ENCODE measurements around the gene ARID2.

The ARID2 gene

DNA sequence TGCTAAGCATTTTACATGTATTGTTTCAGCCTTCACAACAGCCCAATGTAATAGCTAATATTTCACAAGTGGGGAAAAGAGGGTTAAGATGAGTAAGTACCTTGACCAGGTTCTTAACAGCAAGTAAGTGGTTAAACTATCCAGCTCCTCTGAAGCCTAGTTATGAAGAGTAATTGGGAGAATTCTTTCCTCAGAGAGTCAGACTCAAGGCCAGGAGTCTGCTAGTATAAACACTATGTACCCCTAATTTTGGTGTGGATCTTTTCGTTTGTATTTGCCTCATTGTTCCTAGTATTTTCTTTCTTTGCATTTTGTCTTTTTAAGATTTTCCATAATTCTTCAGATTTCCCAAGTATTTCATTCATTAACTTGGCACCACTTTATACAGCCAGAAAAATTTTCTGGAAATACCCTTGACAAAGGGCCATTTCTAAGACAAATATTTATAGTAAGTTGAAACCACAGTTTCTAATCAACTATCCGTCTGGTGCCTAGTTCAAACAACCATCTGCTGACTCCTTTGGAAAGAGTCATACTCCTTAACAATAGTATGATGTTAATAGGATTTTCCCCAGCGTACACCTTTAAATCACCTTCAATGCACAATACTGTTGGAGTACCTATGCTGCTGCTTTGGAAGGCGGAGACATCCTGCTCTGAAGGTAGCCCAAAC, 179.7 kb downstream of the ARID2 start:
- ChIA-PET CTCF (interaction anchor here (0.6 to 0.7 kb wide), 2 partner anchors 15 to 764 kb away, joined by 3 read pairs; no protein-coding TSS in a partner anchor), POLR2A (no interaction called here)
- H3K4me3 ChIP-seq (ENCODE audit: low read depth, low read length) = no peak overlapping the region
- H3K36me3 ChIP-seq (ENCODE audit: control insufficient read depth in 2 of 2, insufficient read depth in 1 of 2, low read length in 2 of 2) = peaks cover 10 to 15% of the 10 kb centered on the region in 2 experiments
- TF ChIP-seq ZNF146 (tag by site-specific recombination; IDR thresholded peaks at IDR 0.05) = no peak
- TF ChIP-seq ZNF423 (tag by site-specific recombination; IDR thresholded peaks at IDR 0.05) = no peak
- no peak for TF ChIP-seq ZNF391 (tag by site-specific recombination; IDR thresholded peaks at IDR 0.05; ENCODE audit: borderline replicate concordance, low read depth)
- TF ChIP-seq ZNF571 (tag by site-specific recombination; IDR thresholded peaks at IDR 0.05) = no peak
- no peak for TF ChIP-seq GFI1B (tag by site-specific recombination; IDR thresholded peaks at IDR 0.05)
- TF ChIP-seq, protein P1, sequence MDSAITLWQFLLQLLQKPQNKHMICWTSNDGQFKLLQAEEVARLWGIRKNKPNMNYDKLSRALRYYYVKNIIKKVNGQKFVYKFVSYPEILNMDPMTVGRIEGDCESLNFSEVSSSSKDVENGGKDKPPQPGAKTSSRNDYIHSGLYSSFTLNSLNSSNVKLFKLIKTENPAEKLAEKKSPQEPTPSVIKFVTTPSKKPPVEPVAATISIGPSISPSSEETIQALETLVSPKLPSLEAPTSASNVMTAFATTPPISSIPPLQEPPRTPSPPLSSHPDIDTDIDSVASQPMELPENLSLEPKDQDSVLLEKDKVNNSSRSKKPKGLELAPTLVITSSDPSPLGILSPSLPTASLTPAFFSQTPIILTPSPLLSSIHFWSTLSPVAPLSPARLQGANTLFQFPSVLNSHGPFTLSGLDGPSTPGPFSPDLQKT (IDR thresholded peaks at IDR 0.05; ENCODE audit: borderline replicate concordance, low read depth, low read length) = no peak
- no peak for TF ChIP-seq ZNF292 (tag by site-specific recombination; IDR thresholded peaks at IDR 0.05; ENCODE audit: borderline replicate concordance, low read depth)
- TF ChIP-seq ZNF768 (tag by site-specific recombination; IDR thresholded peaks at IDR 0.05) = no peak
- TF ChIP-seq GLIS2 (tag by site-specific recombination; IDR thresholded peaks at IDR 0.05) = no peak
- no peak for TF ChIP-seq ZNF707 (tag by site-specific recombination; IDR thresholded peaks at IDR 0.05)
- TF ChIP-seq ZNF23 (tag by site-specific recombination; IDR thresholded peaks at IDR 0.05; ENCODE audit: borderline replicate concordance) = no peak
- H3K4me1 ChIP-seq (ENCODE audit: control insufficient read depth, insufficient read depth, low read length) = peaks cover 4% of the 10 kb centered on the region; the same call in 1 of the 2 replicates
- H3K27ac ChIP-seq (ENCODE audit: extremely low read depth, low read depth, low read length) = no peak overlapping the region
- H3K9me3 ChIP-seq (ENCODE audit: control insufficient read depth, insufficient read depth, low read depth, low read length) = no peaks in the 10 kb centered on the region

DNA sequence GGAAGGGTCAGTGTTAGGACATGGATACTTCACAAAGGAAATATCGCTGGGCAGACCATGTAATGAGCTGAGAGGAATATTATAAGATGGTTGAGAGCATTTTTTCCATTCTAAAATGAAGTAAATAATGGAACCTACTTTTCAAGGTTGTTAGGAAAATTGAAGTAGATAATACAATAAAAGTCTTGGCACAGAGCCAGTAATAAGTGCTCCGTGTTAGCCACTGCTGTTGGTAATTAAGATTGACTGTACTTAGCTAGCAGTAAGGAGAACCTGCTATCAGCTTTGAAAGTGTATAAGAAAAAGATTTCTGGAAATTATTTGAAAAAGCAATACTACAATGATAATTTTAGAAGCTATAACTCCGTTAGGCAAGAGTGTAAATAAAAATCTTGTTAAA, 183.3 kb downstream of the ARID2 start:
- H3K27ac ChIP-seq (ENCODE audit: extremely low read depth, low read depth, low read length) = no peak overlapping the region
- H3K36me3 ChIP-seq (ENCODE audit: control insufficient read depth in 2 of 2, insufficient read depth in 1 of 2, low read length in 2 of 2) = peaks cover 5 to 6% of the 10 kb centered on the region in 2 experiments
- H3K4me3 ChIP-seq (ENCODE audit: low read depth, low read length) = no peak overlapping the region
- H3K9me3 ChIP-seq (ENCODE audit: control insufficient read depth, insufficient read depth, low read depth, low read length) = no peaks in the 10 kb centered on the region
- ChIA-PET POLR2A (no interaction called here), CTCF (interaction anchor here (0.9 to 1.5 kb wide), 2 partner anchors 19 to 644 kb away, joined by 3 to 4 read pairs; no protein-coding TSS in a partner anchor)
- H3K4me1 ChIP-seq (ENCODE audit: control insufficient read depth, insufficient read depth, low read length) = peaks cover 4% of the 10 kb centered on the region; the same call in 1 of the 2 replicates
- TF ChIP-seq, protein P2, sequence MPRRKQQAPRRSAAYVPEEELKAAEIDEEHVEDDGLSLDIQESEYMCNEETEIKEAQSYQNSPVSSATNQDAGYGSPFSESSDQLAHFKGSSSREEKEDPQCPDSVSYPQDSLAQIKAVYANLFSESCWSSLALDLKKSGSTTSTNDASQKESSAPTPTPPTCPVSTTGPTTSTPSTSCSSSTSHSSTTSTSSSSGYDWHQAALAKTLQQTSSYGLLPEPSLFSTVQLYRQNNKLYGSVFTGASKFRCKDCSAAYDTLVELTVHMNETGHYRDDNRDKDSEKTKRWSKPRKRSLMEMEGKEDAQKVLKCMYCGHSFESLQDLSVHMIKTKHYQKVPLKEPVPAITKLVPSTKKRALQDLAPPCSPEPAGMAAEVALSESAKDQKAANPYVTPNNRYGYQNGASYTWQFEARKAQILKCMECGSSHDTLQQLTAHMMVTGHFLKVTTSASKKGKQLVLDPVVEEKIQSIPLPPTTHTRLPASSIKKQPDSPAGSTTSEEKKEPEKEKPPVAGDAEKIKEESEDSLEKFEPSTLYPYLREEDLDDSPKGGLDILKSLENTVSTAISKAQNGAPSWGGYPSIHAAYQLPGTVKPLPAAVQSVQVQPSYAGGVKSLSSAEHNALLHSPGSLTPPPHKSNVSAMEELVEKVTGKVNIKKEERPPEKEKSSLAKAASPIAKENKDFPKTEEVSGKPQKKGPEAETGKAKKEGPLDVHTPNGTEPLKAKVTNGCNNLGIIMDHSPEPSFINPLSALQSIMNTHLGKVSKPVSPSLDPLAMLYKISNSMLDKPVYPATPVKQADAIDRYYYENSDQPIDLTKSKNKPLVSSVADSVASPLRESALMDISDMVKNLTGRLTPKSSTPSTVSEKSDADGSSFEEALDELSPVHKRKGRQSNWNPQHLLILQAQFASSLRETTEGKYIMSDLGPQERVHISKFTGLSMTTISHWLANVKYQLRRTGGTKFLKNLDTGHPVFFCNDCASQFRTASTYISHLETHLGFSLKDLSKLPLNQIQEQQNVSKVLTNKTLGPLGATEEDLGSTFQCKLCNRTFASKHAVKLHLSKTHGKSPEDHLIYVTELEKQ (tag by site-specific recombination; IDR thresholded peaks at IDR 0.05; ENCODE audit: borderline replicate concordance) = no peak
- TF ChIP-seq ZNF184 (tag by site-specific recombination; IDR thresholded peaks at IDR 0.05) (peak; percentile 92), ZNF76 (tag by site-specific recombination; IDR thresholded peaks at IDR 0.05; ENCODE audit: borderline replicate concordance, low read depth) (no peak), HOXD13 (CRISPR knock-in tag; IDR thresholded peaks at IDR 0.05; ENCODE audit: borderline replicate concordance) (no peak), TCF7L2 (IDR thresholded peaks at IDR 0.05; ENCODE audit: borderline replicate concordance, low read depth, low read length) (no peak), ZNF133 (tag by site-specific recombination; IDR thresholded peaks at IDR 0.05) (no peak), ZNF776 (tag by site-specific recombination; IDR thresholded peaks at IDR 0.05; ENCODE audit: borderline replicate concordance) (no peak), ZBTB8A (tag by site-specific recombination; IDR thresholded peaks at IDR 0.05) (no peak), ZNF341 (tag by site-specific recombination; IDR thresholded peaks at IDR 0.05; ENCODE audit: low read depth) (no peak)
- TF ChIP-seq, protein P3, sequence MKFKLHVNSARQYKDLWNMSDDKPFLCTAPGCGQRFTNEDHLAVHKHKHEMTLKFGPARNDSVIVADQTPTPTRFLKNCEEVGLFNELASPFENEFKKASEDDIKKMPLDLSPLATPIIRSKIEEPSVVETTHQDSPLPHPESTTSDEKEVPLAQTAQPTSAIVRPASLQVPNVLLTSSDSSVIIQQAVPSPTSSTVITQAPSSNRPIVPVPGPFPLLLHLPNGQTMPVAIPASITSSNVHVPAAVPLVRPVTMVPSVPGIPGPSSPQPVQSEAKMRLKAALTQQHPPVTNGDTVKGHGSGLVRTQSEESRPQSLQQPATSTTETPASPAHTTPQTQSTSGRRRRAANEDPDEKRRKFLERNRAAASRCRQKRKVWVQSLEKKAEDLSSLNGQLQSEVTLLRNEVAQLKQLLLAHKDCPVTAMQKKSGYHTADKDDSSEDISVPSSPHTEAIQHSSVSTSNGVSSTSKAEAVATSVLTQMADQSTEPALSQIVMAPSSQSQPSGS (tag by site-specific recombination; IDR thresholded peaks at IDR 0.05; ENCODE audit: low read depth) = no peak
- TF ChIP-seq, protein P4, sequence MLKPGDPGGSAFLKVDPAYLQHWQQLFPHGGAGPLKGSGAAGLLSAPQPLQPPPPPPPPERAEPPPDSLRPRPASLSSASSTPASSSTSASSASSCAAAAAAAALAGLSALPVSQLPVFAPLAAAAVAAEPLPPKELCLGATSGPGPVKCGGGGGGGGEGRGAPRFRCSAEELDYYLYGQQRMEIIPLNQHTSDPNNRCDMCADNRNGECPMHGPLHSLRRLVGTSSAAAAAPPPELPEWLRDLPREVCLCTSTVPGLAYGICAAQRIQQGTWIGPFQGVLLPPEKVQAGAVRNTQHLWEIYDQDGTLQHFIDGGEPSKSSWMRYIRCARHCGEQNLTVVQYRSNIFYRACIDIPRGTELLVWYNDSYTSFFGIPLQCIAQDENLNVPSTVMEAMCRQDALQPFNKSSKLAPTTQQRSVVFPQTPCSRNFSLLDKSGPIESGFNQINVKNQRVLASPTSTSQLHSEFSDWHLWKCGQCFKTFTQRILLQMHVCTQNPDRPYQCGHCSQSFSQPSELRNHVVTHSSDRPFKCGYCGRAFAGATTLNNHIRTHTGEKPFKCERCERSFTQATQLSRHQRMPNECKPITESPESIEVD (tag by site-specific recombination; IDR thresholded peaks at IDR 0.05) = peak; percentile 70
- TF ChIP-seq, protein P5, sequence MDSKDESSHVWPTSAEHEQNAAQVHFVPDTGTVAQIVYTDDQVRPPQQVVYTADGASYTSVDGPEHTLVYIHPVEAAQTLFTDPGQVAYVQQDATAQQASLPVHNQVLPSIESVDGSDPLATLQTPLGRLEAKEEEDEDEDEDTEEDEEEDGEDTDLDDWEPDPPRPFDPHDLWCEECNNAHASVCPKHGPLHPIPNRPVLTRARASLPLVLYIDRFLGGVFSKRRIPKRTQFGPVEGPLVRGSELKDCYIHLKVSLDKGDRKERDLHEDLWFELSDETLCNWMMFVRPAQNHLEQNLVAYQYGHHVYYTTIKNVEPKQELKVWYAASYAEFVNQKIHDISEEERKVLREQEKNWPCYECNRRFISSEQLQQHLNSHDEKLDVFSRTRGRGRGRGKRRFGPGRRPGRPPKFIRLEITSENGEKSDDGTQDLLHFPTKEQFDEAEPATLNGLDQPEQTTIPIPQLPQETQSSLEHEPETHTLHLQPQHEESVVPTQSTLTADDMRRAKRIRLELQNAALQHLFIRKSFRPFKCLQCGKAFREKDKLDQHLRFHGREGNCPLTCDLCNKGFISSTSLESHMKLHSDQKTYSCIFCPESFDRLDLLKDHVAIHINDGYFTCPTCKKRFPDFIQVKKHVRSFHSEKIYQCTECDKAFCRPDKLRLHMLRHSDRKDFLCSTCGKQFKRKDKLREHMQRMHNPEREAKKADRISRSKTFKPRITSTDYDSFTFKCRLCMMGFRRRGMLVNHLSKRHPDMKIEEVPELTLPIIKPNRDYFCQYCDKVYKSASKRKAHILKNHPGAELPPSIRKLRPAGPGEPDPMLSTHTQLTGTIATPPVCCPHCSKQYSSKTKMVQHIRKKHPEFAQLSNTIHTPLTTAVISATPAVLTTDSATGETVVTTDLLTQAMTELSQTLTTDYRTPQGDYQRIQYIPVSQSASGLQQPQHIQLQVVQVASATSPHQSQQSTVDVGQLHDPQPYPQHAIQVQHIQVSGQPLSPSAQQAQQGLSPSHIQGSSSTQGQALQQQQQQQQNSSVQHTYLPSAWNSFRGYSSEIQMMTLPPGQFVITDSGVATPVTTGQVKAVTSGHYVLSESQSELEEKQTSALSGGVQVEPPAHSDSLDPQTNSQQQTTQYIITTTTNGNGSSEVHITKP (tag by site-specific recombination; IDR thresholded peaks at IDR 0.05) = no peak

All from HEK293 (cell line).